ENCODE results near the gene TBC1D10B.

Gene TBC1D10B

DNA sequence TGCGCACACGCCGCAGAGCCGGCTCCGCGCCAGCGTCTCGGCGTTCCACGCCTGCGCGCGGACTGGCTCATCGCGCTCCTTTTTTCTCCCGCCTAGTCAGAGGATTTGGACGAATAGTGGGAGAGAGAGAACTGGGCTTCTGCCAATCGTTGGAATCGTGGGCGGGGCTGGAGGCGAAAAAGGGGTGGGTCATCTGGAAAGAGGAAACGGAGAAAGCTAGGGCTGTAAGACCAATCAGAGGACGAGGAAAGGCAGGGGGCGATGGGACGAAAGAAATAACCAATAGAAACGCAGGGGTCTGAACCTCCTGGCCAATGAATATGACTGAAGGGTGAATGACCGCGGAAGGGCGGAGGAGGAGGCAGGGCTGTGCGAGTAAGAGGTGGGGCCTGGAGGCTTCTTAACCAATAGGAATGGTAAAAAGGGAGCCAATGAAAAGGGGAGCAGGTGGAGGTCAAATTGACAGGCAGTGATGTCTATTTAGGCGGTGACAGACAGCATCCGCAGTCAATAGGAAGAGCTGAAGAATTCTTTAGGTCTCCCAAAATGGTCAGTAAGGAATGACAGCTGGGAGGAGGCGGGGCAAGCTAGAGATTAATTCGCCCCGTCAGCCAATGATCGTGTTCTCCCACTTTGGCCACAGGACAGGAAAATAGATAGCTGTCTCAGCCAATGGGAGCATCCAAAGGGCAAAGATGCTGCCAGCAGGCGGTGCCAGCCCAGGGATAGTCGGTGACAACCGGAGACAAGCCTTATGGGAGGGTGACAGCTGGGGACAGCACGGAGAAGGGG is at the start of gene TBC1D10B:
TSS of gene TBC1D10B (minus strand) at position 39 of the 792 bp plus-strand sequence. CDS start 311 bp downstream, outside the sequence.
- peak; percentile 99 for DNase-seq (ENCODE audit: low read depth)

- no peak for DNase-seq (ENCODE audit: low read depth)
Observed at GRCh38 chr16:30418350-30419181, 48.3 kb upstream of the TBC1D10B start.

DNA sequence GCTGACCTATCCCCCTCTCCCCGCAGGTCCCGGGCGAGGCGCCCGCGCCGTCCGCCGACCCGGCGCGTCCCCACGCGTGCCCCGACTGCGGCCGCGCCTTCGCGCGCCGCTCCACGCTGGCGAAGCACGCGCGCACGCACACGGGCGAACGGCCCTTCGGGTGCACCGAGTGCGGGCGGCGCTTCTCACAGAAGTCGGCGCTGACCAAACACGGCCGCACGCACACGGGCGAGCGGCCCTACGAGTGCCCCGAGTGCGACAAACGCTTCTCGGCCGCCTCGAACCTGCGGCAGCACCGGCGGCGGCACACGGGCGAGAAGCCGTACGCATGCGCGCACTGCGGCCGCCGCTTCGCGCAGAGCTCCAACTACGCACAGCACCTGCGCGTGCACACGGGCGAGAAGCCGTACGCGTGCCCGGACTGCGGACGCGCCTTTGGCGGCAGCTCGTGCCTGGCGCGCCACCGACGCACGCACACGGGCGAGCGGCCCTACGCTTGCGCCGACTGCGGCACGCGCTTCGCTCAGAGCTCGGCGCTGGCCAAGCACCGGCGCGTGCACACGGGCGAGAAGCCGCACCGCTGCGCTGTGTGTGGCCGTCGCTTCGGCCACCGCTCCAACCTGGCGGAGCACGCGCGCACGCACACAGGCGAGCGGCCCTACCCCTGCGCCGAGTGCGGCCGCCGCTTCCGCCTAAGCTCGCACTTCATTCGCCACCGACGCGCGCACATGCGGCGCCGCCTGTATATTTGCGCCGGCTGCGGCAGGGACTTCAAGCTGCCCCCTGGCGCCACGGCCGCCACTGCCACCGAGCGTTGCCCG is 47.4 kb upstream of the TBC1D10B start:
- peak; percentile 87 for DNase-seq (ENCODE audit: low read depth)

- DNase-seq (ENCODE audit: low read depth), result no peak
Observed at GRCh38 chr16:30416624-30417528, 46.6 kb upstream of the TBC1D10B start.

GRCh38 chr16:30416047-30416603 is 45.8 kb upstream of the TBC1D10B start:
- DNase-seq (ENCODE audit: low read depth), result no peak

- no peak for DNase-seq (ENCODE audit: low read depth)
Observed at GRCh38 chr16:30414159-30414558, 43.9 kb upstream of the TBC1D10B start.

GRCh38 chr16:30413112-30413806 is 43.0 kb upstream of the TBC1D10B start:
- no peak for DNase-seq (ENCODE audit: low read depth)

- peak; percentile 87 for DNase-seq (ENCODE audit: low read depth)
Observed at GRCh38 chr16:30409125-30410060, 39.1 kb upstream of the TBC1D10B start.

DNA sequence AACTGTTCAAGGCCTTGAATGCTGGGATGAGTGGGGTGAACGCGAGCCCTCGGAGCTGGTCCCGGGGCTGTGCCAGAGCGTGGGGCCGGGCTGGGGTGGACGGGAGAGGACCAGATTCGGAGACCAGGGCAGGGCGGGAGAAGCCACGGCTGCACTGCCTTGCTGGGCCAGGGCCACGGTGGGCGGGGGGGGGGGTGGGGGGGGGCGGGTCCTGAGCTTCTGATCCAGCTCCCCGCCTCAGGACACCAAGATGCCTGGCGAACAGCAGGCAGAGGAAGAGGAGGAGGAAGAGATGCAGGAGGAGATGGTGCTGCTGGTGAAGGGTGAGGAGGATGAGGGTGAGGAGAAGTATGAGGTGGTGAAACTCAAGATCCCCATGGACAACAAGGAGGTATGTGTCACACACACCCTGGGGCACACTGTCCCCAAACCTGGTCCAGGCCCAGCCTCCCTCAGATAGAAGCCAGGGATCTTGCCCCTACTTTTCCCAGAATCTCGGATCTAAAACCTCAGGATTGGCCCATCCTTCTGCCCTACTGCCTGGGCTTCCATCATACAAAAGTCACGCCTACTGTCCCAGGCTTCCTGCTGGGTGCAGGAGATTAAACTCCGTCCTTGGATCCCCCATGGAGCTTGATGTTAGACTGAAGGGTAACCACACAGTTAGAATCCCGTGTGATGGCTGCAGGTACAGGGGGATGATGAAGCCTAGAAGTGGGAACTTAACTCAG is 37.7 kb upstream of the TBC1D10B start:
- no peak for DNase-seq (ENCODE audit: low read depth)

DNA sequence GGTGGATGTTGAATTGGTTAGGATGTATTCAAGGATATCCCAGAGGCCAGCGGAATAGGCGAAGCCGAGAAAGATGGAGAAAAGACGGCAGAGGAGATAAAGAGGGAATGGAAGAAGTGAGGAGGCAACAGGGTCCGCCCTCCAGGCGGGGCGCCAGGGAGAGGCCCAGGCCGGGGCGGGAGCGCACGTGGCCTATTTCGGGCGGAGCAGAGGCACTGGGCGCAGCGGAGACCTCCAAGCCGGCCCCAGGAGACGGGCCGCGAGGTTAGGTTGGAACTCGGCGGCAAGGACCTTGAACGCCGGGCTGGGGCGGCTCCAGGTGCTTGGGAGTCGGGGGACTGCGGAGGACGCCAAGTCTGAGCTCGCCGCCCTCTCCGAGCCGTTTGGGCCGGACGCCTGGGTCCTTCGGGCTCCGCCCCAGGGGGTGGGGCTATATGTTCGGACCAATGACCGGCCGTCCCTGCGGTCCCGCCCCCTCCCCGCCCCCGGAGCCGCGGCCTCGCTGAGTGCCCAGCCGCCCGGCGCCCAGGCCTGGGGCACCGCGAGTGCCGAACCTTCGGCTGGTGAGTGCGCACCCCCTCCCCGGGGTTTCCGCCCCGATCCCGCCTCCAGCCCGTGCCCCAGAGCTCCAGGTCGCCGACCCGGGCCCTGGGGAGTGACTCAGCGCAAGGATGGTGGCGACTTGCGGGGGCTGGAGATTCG is 37.0 kb upstream of the TBC1D10B start, which contains the start of gene ZNF771:
TSS of gene ZNF771 (plus strand) at position 505 of the 702 bp plus-strand sequence. CDS start 448 bp downstream, outside the sequence.
- peak; percentile 80 for DNase-seq (ENCODE audit: low read depth)

DNA sequence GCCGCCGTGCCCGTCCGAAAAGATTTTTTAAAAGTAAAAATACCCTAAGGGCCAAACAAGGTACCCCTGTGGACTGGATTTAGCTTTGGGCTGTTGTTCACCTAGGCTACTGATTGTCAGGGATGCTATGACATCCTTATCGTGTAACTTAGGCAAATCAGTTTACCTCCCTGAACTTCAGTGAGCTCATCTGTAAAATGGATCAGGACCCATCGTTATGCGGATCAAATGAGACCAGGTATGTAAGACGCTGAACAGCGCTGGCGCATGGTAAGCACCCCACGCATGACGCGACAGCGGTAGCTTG is 36.5 kb upstream of the TBC1D10B start:
- DNase-seq (ENCODE audit: low read depth), result no peak

DNA sequence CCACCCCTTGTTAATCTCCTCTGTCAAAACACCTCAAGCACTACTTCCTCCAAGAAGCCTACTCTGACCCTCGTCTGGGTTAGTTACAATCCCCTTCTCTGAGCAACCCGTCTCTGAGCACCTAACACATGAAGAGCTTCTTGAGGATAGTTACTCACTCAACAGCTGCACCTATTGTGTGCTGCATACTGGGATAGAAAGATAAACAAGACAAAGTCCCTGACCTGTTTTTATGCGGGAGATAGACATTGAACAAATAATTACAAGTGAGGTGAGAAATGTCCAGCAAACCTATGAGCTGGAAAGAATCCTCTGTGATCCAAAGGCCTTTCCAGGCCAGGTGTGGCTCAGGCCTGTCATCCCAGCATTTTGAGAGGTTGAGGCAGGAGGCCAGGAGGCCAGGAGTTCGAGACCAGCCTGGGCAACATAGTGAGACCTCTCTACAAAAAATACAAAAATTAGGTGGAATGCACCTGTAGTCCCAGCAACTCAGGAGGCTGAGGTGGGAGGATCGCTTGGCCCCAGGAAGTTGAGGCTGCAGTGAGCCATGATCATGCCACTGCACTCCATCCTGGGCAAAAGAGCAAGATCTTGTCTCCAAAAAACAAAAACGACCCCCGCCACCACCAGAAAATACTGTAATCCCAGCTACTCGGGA is 31.6 kb upstream of the TBC1D10B start:
- no peak for DNase-seq (ENCODE audit: low read depth)

- DNase-seq (ENCODE audit: low read depth), result no peak
Observed at GRCh38 chr16:30399435-30400186, 29.3 kb upstream of the TBC1D10B start.

DNA sequence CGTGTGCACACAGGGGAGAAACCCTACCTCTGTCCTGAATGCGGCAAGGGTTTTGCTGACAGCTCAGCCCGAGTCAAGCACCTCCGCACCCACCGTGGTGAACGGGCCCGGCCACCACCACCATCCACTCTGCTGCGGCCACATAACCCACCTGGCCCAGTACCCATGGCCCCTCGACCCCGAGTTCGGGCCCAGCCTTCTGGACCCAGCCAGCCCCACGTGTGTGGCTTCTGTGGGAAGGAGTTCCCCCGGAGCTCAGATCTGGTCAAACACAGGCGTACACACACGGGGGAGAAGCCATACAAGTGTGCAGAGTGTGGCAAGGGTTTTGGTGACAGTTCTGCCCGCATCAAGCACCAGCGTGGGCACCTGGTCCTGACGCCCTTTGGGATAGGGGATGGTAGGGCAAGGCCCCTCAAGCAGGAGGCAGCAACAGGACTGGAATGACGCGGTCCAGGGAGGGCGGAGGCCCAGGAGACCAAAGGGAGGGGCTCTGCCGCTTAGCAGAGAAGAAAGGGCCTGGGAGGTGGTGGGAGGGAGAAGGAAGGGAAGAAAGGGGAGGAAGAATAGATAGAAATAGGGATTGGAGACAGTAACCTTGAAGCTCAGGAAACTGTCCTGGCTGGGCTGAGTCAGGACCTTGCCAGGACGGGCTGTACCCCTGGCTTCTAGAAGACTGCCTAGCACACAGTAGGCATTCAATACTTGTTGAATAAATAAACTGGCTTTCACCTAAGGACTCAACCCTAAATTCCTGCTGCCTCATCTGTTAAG is 28.6 kb upstream of the TBC1D10B start:
- DNase-seq (ENCODE audit: low read depth), result no peak

DNA sequence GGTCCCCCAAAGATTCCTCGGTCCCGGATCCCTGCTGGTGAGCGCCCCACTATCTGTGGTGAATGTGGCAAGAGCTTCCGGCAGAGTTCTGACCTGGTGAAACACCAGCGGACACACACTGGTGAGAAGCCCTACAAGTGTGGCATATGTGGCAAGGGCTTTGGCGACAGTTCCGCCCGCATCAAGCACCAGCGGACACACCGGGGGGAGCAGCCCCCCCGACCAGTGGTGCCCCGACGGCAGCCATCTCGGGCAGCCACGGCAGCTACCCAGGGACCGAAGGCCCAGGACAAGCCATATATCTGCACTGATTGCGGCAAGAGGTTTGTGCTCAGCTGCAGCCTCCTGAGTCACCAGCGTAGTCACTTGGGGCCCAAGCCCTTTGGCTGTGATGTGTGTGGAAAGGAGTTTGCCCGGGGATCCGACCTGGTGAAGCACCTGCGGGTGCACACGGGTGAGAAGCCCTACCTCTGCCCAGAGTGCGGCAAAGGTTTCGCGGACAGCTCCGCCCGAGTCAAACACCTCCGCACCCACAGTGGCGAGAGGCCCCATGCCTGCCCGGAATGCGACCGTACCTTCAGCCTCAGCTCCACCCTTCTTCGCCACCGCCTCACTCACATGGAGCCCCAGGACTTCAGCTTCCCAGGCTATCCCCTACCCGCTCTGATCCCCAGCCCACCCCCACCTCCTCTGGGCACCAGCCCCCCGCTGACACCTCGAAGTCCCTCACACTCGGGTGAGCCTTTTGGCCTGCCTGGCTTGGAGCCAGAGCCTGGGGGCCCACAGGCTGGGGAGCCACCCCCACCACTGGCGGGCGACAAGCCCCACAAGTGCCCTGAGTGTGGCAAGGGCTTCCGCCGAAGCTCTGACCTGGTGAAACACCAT is 27.7 kb upstream of the TBC1D10B start:
- DNase-seq (ENCODE audit: low read depth), result no peak

Data from stimulated activated CD4-positive, alpha-beta T cell treated with anti-CD3 and anti-CD28 coated beads, Interleukin-2, amount 100 ng/mL, for 4 hours (primary cell).